Skin of body (tissue), 2 donors: ENCODE data around the gene NUDT3. TPM values are rescaled to one million over a fixed set of nuclear protein-coding genes. Genes with fewer than 3 reads are reported as not detected.

Experiments
- DNase-seq: peaks from one replicate; lab custom pipeline; 2025; lab: John Stamatoyannopoulos, UW
- total RNA-seq: library from RNA; depleted of rRNA; stranded (reverse); fragments of >200 nt; gene quantifications from one replicate; pipeline ENCODE4 v1.2.3, GENCODE V29; 2014

NUDT3 gene
- total RNA-seq, 1 donor from 2014 or later = 21.3 TPM

GRCh38 chr6:34322732-34323131, 69.7 kb downstream of the NUDT3 start:
- no peak for DNase-seq

GRCh38 chr6:34321821-34322220, 70.6 kb downstream of the NUDT3 start:
- no peak for DNase-seq

- DNase-seq = no peak
Measured at GRCh38 chr6:34319471-34319885, 73.0 kb downstream of the NUDT3 start.

GRCh38 chr6:34318499-34319470, 73.7 kb downstream of the NUDT3 start:
- DNase-seq = no peak

- DNase-seq = peak; percentile 84
Measured at GRCh38 chr6:34317882-34318498, 74.5 kb downstream of the NUDT3 start.

GRCh38 chr6:34317172-34317477, 75.3 kb downstream of the NUDT3 start:
- DNase-seq = no peak

GRCh38 chr6:34316431-34317171, 75.9 kb downstream of the NUDT3 start:
- no peak for DNase-seq

- no peak for DNase-seq
Measured at GRCh38 chr6:34315780-34316179, 76.7 kb downstream of the NUDT3 start.

- DNase-seq = no peak
Measured at GRCh38 chr6:34315256-34315655, 77.2 kb downstream of the NUDT3 start.

- DNase-seq = no peak
Measured at GRCh38 chr6:34312259-34312658, 80.2 kb downstream of the NUDT3 start.

GRCh38 chr6:34310817-34311216, 81.7 kb downstream of the NUDT3 start:
- DNase-seq = no peak

GRCh38 chr6:34308483-34308882, 84.0 kb downstream of the NUDT3 start:
- no peak for DNase-seq

GRCh38 chr6:34305982-34306708, 86.3 kb downstream of the NUDT3 start:
- peak; percentile 79 for DNase-seq

GRCh38 chr6:34305497-34305896, 87.0 kb downstream of the NUDT3 start:
- peak; percentile 23 for DNase-seq

GRCh38 chr6:34304164-34304563, 88.3 kb downstream of the NUDT3 start:
- no peak for DNase-seq

- DNase-seq = no peak
Measured at GRCh38 chr6:34302929-34303328, 89.5 kb downstream of the NUDT3 start.

- peak; percentile 43 for DNase-seq
Measured at GRCh38 chr6:34301408-34301807, 91.1 kb downstream of the NUDT3 start.

- DNase-seq = no peak
Measured at GRCh38 chr6:34300332-34300751, 92.1 kb downstream of the NUDT3 start.

- DNase-seq = no peak
Measured at GRCh38 chr6:34298941-34299340, 93.5 kb downstream of the NUDT3 start.

GRCh38 chr6:34295721-34296120, 96.7 kb downstream of the NUDT3 start:
- no peak for DNase-seq

- DNase-seq = no peak
Measured at GRCh38 chr6:34292954-34293353, 99.5 kb downstream of the NUDT3 start.
